ENCODE results near the gene PHF21A. TPM values are rescaled to one million over a fixed set of nuclear protein-coding genes. Genes with fewer than 3 reads are reported as not detected.

The PHF21A gene
- total and polyA plus RNA-seq, 2 of the 13 experiments (the other 11 are each of a cell fraction or from before 2014, with no cell fraction given) = 4.1 to 34.6 TPM

GRCh38 chr11:45917623-45918330 is 203.5 kb downstream of the PHF21A start, which contains the start of gene PEX16 (continued):
- TF ChIP-seq HMGXB3 (CRISPR knock-in tag; IDR thresholded peaks at IDR 0.05; ENCODE audit: borderline replicate concordance) (peak; percentile 39; the same call in 1 of the 2 replicates), PTBP1 (IDR thresholded peaks at IDR 0.05; ENCODE audit: low read depth, low read length, poor library complexity, severe bottlenecking) (no peak), ZNF451 (CRISPR knock-in tag; IDR thresholded peaks at IDR 0.05) (no peak), SIN3A (IDR thresholded peaks at IDR 0.05; ENCODE audit: borderline replicate concordance, low read depth, low read length) (peak; percentile 95; the same call in 1 of the 2 replicates), ZBTB38 (CRISPR knock-in tag; IDR thresholded peaks at IDR 0.05) (no peak), FOXJ3 (CRISPR knock-in tag; IDR thresholded peaks at IDR 0.05; ENCODE audit: borderline replicate concordance) (no peak), ZNF205 (CRISPR knock-in tag; IDR thresholded peaks at IDR 0.05) (0 out of 2 replicates have a peak, but pooled peaks have one; percentile 19), ZNF441 (CRISPR knock-in tag; IDR thresholded peaks at IDR 0.05; ENCODE audit: borderline replicate concordance) (no peak), ZNF567 (CRISPR knock-in tag; IDR thresholded peaks at IDR 0.05; ENCODE audit: borderline replicate concordance) (no peak), ZNF841 (CRISPR knock-in tag; IDR thresholded peaks at IDR 0.05; ENCODE audit: borderline replicate concordance) (no peak), ZNF569 (CRISPR knock-in tag; IDR thresholded peaks at IDR 0.05; ENCODE audit: borderline replicate concordance) (no peak), KLF13 (CRISPR knock-in tag; IDR thresholded peaks at IDR 0.05) (no peak)
- TF ChIP-seq, protein P1, sequence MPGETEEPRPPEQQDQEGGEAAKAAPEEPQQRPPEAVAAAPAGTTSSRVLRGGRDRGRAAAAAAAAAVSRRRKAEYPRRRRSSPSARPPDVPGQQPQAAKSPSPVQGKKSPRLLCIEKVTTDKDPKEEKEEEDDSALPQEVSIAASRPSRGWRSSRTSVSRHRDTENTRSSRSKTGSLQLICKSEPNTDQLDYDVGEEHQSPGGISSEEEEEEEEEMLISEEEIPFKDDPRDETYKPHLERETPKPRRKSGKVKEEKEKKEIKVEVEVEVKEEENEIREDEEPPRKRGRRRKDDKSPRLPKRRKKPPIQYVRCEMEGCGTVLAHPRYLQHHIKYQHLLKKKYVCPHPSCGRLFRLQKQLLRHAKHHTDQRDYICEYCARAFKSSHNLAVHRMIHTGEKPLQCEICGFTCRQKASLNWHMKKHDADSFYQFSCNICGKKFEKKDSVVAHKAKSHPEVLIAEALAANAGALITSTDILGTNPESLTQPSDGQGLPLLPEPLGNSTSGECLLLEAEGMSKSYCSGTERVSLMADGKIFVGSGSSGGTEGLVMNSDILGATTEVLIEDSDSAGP (CRISPR knock-in tag; IDR thresholded peaks at IDR 0.05; ENCODE audit: borderline replicate concordance) = peak; percentile 47; the same call in 1 of the 2 replicates
- TF ChIP-seq, protein P2, sequence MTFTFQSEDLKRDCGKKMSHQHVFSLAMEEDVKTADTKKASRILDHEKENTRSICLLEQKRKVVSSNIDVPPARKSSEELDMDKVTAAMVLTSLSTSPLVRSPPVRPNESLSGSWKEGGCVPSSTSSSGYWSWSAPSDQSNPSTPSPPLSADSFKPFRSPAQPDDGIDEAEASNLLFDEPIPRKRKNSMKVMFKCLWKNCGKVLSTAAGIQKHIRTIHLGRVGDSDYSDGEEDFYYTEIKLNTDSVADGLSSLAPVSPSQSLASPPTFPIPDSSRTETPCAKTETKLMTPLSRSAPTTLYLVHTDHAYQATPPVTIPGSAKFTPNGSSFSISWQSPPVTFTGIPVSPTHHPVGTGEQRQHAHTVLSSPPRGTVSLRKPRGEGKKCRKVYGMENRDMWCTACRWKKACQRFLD (CRISPR knock-in tag; IDR thresholded peaks at IDR 0.05; ENCODE audit: borderline replicate concordance) = no peak
- TF ChIP-seq, protein P3, sequence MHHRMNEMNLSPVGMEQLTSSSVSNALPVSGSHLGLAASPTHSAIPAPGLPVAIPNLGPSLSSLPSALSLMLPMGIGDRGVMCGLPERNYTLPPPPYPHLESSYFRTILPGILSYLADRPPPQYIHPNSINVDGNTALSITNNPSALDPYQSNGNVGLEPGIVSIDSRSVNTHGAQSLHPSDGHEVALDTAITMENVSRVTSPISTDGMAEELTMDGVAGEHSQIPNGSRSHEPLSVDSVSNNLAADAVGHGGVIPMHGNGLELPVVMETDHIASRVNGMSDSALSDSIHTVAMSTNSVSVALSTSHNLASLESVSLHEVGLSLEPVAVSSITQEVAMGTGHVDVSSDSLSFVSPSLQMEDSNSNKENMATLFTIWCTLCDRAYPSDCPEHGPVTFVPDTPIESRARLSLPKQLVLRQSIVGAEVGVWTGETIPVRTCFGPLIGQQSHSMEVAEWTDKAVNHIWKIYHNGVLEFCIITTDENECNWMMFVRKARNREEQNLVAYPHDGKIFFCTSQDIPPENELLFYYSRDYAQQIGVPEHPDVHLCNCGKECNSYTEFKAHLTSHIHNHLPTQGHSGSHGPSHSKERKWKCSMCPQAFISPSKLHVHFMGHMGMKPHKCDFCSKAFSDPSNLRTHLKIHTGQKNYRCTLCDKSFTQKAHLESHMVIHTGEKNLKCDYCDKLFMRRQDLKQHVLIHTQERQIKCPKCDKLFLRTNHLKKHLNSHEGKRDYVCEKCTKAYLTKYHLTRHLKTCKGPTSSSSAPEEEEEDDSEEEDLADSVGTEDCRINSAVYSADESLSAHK (CRISPR knock-in tag; IDR thresholded peaks at IDR 0.05; ENCODE audit: borderline replicate concordance) = no peak
